Pancreas (tissue), 10 donors: ENCODE results near the gene TRAF3. TPM values are rescaled to one million over a fixed set of nuclear protein-coding genes. Genes with fewer than 3 reads are reported as not detected.

Source experiments
- ATAC-seq, 4 donors: fragments of 200-7000 bp; cut with Tn5 transposase; one replicate each; pipeline versions ENCODE4 v1.8.0 to v1.9.1; 2020; ENCODE audit warnings: mild to moderate bottlenecking in 4 of 4, moderate library complexity in 4 of 4
- DNase-seq, 6 donors: peaks; one replicate each; pipeline ENCODE4 v3.0.0-alpha.2; 2020
- FAIRE-seq: peaks from 2 replicates; lab custom pipeline; 2012; peaks lifted over from hg19 to GRCh38; lab: Jason Lieb, UNC
- H3K27ac ChIP-seq, 4 donors: fragments of 200-600 bp; sonication (generic); 1 replicate in 3 of 4; 2 replicates in 1 of 4; pipeline versions ENCODE4 v1.5.0 to v1.8.0; 2020
- H3K27me3 ChIP-seq, 4 donors: fragments of 200-600 bp; one replicate each; pipeline ENCODE4 v1.8.0; 2021
- H3K36me3 ChIP-seq, 3 donors: fragments of 200-600 bp; sonication (generic) in 1 of 3; one replicate each; pipeline versions ENCODE4 v1.5.0 to v1.8.0; 2020 to 2021
- H3K4me1 ChIP-seq, 3 donors: fragments of 200-600 bp; one replicate each; pipeline ENCODE4 v1.8.0; 2021
- H3K4me3 ChIP-seq, 4 donors: fragments of 200-600 bp; sonication (generic) in 2 of 4; one replicate each; pipeline versions ENCODE4 v1.5.0 to v1.8.0; 2020 to 2021
- H3K9me3 ChIP-seq, 4 donors: fragments of 200-600 bp; one replicate each; pipeline ENCODE4 v1.8.0; 2021
- WGBS, 2 donors: extraction: QIAGEN DNeasy Blood & Tissue Kit; methylation state at CpG; one replicate each; pipeline ENCODE4 v1.1.7; 2013; 5-methylcytosine and 5-hydroxymethylcytosine counted together
- intact Hi-C, 3 donors: fragments of 100-400 bp; cut with DNase I; formaldehyde crosslinking; loops; one replicate each; pipeline versions ENCODE4 v1.11.1 to v1.14.2; 2022
- polyA plus RNA-seq, 2 donors: library from polyadenylated mRNA; stranded (reverse); fragments of 200-250 nt; gene quantifications; one replicate each; pipeline ENCODE4 v1.2.3, GENCODE V29; 2013
- total RNA-seq, 6 donors: library from RNA; stranded (reverse); fragmentation: NEBNext Ultra II Directional in 4 of 6; extraction: Animal tissue kit (Norgen Biotek cat#: 25700) in 4 of 6; gene quantifications; one replicate each; pipeline versions ENCODE4 v1.2.1 to v1.2.4, GENCODE V29; 2021 to 2023
- TF ChIP-seq, protein P1 (sequence below), 4 donors: fragments of 200-600 bp; sonication (generic) in 3 of 4; IDR thresholded peaks; one replicate each; pipeline versions ENCODE4 v1.5.0 to v1.8.0; 2021; ENCODE audit warnings: antibody characterized with exemption in 4 of 4
- donor health status: healthy with polysubstance abuse.
- donor health status: DM: no; HTN: no; CAD: no; lungs with moderate emphysema.
- donor health status: DM: no; HTN: no; CAD: no.
- donor health status: control.
- donor health status: control.
- donor health status: Bipolar disorder and iron deficiency.
- donor health status: DM: yes; HTN: yes; CAD: no.
- donor health status: DM: no; HTN: no; CAD: no.
- donor health status: DM: no; HTN: no; CAD: no.
- donor health status: DM: yes; HTN: yes; CAD: no.

TRAF3 gene
- total and polyA plus RNA-seq, 8 donors: 3.6 to 14.7 (median 6.1) TPM

DNA sequence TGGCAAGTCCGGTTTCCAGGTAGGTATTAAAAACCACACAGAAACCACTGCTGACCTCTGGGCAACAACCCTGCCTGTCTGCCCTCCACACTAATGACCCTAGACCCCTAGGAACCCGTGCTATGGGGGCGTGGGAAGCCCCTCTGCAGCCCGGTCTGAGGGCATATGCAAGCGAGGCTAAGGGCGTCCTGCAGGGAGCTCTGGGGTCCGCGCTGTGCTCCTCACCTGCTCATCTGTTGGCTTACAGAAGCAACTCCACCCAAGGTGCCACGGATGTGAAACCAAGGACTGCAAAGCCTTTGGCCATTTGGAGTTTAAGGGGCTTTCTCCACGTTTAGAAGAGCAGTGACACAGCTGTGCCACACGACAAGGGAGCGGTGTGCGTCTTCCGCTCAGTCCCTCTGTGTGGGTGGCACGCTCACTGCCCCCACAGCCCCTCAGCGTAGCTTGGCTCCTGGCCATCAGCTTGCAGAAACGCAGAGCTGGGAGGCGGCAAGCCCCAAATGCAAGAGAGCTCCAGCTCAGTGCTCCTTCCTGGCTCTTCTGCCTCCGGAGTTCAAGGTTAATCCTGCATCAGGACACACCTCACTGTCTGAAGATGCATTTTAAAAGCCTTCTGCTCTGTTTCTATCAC lies 163.6 kb downstream of the TRAF3 start:
- DNase-seq (peak in 1 of 6 donors; percentile 24), ATAC-seq (no peak), FAIRE-seq (no peak)
- H3K36me3 ChIP-seq: peaks cover 0 to 68% (median 14%) of the 10 kb centered on the region in 3 donors
- H3K4me3 ChIP-seq: no peak overlapping the region
- TF ChIP-seq, protein P1, sequence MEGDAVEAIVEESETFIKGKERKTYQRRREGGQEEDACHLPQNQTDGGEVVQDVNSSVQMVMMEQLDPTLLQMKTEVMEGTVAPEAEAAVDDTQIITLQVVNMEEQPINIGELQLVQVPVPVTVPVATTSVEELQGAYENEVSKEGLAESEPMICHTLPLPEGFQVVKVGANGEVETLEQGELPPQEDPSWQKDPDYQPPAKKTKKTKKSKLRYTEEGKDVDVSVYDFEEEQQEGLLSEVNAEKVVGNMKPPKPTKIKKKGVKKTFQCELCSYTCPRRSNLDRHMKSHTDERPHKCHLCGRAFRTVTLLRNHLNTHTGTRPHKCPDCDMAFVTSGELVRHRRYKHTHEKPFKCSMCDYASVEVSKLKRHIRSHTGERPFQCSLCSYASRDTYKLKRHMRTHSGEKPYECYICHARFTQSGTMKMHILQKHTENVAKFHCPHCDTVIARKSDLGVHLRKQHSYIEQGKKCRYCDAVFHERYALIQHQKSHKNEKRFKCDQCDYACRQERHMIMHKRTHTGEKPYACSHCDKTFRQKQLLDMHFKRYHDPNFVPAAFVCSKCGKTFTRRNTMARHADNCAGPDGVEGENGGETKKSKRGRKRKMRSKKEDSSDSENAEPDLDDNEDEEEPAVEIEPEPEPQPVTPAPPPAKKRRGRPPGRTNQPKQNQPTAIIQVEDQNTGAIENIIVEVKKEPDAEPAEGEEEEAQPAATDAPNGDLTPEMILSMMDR (IDR thresholded peaks at IDR 0.05): no peak
- H3K4me1 ChIP-seq: no peaks in the 10 kb centered on the region
- no peaks in the 10 kb centered on the region for H3K27me3 ChIP-seq
- no peaks in the 10 kb centered on the region for H3K9me3 ChIP-seq
- 88 to 91% methylated on average over 19 of the region's 19 CpGs for WGBS, 2 donors
- intact Hi-C loops: no loop called here
- no peak overlapping the region for H3K27ac ChIP-seq

DNA sequence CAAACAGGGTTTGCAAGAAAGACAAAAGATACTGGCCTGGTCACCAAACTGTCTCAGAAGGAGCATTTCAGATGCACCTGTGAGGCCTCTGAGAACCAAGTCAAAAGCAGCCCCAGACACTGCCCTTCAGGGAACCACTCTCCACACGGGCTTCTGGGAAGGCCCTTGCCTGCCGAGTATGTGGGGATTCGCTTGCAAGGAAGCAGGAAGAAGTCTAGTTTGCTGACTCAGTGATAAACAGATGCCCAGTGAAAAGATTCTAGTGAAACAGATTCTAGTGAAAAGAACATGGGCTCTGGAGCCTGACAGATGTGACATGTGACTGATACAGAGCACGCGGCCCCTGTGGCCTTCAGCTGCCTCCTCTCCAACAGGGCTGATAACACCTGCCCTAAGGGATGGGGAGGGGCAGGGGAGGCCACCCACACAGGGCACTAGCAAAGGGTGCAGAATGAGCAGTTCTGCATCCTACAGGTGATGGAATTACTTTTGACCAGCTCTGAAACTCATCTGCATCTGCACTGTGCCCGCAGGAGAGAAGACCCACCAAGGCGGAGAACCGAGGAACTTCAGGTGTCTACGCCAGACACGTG lies 164.3 kb downstream of the TRAF3 start:
- TF ChIP-seq, protein P1 (IDR thresholded peaks at IDR 0.05): no peak
- ATAC-seq (no peak), DNase-seq (no peak), FAIRE-seq (no peak)
- 78 to 79% methylated on average over 10 of the region's 10 CpGs for WGBS, 2 donors
- Histone ChIP-seq H3K4me3 (no peak overlapping the region), H3K27me3 (no peaks in the 10 kb centered on the region), H3K27ac (no peak overlapping the region), H3K36me3 (peaks cover 0 to 75% (median 14%) of the 10 kb centered on the region in 3 donors), H3K9me3 (no peaks in the 10 kb centered on the region), H3K4me1 (no peaks in the 10 kb centered on the region)
- intact Hi-C loops: no loop called here

DNA sequence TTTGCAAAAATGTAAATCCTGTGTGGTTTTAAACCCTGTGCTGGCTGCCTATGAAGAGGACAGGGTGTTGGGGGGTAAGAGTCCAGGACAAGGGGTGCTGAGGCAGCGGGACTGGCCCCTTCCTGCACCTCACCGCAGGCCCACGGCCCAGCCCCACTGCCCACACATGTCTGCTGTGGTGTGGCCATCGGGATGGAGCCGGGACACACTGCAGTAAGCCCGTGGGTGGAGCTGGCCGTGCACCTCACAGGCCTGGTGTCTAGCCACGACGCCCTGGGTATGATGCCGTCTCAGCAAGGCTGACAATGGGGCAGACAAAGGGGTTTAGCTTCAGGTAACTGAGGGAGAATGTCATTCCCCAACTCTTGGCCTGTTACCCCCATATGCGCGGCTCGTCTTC lies 164.8 kb downstream of the TRAF3 start:
- intact Hi-C loops: no loop called here
- WGBS, 2 donors: 92 to 96% methylated on average over 13 of the region's 13 CpGs
- no peaks in the 10 kb centered on the region for H3K27me3 ChIP-seq
- ATAC-seq: no peak
- no peak for DNase-seq
- H3K27ac ChIP-seq: no peak overlapping the region
- no peak overlapping the region for H3K4me3 ChIP-seq
- FAIRE-seq: no peak
- H3K9me3 ChIP-seq: no peaks in the 10 kb centered on the region
- TF ChIP-seq, protein P1 (IDR thresholded peaks at IDR 0.05): no peak
- H3K36me3 ChIP-seq: peaks cover 0 to 74% (median 19%) of the 10 kb centered on the region in 3 donors
- H3K4me1 ChIP-seq: no peaks in the 10 kb centered on the region

DNA sequence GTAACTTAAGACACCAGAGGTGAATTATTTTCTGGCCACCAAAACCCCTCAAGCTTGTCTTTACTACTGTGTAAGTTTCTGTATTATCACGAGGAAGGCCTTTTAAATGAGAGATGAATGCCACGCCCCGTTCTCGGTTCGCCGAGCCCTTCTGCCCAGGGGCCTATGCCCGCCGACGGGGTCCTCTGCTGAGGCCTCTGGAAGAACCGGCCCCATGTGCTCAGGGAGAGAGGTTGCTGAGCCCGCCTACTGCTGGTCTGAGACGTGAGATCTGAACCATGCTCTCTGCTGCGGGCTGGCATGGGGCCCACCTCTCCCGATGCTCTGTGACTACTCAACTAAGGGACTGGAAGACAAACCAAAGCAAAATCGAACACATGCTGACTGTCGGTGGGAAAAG lies 166.2 kb downstream of the TRAF3 start:
- H3K36me3 ChIP-seq: peaks cover 0 to 67% (median 23%) of the 10 kb centered on the region in 3 donors
- intact Hi-C loops: no loop called here
- H3K4me1 ChIP-seq: no peaks in the 10 kb centered on the region
- H3K27ac ChIP-seq: no peak overlapping the region
- TF ChIP-seq, protein P1 (IDR thresholded peaks at IDR 0.05): no peak
- H3K4me3 ChIP-seq: no peak overlapping the region
- no peaks in the 10 kb centered on the region for H3K9me3 ChIP-seq
- DNase-seq: peak in 1 of 6 donors; percentile 46
- FAIRE-seq: no peak
- ATAC-seq: no peak
- H3K27me3 ChIP-seq: no peaks in the 10 kb centered on the region
- WGBS, 2 donors: 91% methylated on average over 16 of the region's 16 CpGs

DNA sequence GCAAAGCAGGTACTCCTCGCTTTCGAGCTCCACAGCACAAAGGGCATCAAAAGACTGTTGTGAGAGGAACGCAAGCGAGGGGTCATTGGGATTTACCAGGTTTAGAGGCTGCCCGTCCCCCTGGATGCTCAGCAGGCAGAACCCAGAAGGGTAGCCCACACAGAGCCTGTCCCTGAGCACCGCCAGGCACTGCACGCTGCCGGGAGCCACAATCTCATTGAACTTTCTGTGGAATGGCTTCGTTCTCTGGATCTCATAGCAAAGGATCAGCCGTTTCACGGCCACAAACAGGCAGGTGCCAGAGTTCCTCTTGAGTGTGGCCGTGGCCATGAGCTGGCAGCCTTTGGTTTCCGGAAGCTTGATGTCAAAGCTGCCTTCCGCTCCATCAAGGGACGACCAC lies 166.7 kb downstream of the TRAF3 start:
- intact Hi-C loops: no loop called here
- no peaks in the 10 kb centered on the region for H3K4me1 ChIP-seq
- H3K9me3 ChIP-seq: no peaks in the 10 kb centered on the region
- ATAC-seq (no peak), FAIRE-seq (no peak), DNase-seq (peak in 1 of 6 donors; percentile 24)
- H3K36me3 ChIP-seq: peaks cover 0 to 71% (median 27%) of the 10 kb centered on the region in 3 donors
- no peaks in the 10 kb centered on the region for H3K27me3 ChIP-seq
- no peak overlapping the region for H3K27ac ChIP-seq
- TF ChIP-seq, protein P1 (IDR thresholded peaks at IDR 0.05): no peak
- no peak overlapping the region for H3K4me3 ChIP-seq
- WGBS, 2 donors: 97% methylated on average over 15 of the region's 15 CpGs
